Upper lobe of right lung (tissue), 1 donor: Measurements from ENCODE around the gene CACNG1. TPM values are rescaled to one million over a fixed set of nuclear protein-coding genes. Genes with fewer than 3 reads are reported as not detected.

Experiments used
- ATAC-seq: fragments of 200-7000 bp; cut with Tn5 transposase; one replicate; pipeline ENCODE4 v1.9.1; 2020; ENCODE audit warnings: mild to moderate bottlenecking, moderate library complexity
- DNase-seq: peaks from one replicate; pipeline ENCODE4 v3.0.0-alpha.2; 2020
- H3K27ac ChIP-seq: fragments of 200-600 bp; one replicate; pipeline ENCODE4 v1.8.0; 2022
- H3K27me3 ChIP-seq: fragments of 200-600 bp; one replicate; pipeline ENCODE4 v1.8.0; 2022; ENCODE audit warnings: mild to moderate bottlenecking
- H3K36me3 ChIP-seq: fragments of 200-600 bp; one replicate; pipeline ENCODE4 v1.8.0; 2022
- H3K4me1 ChIP-seq: fragments of 200-600 bp; one replicate; pipeline ENCODE4 v1.8.0; 2022
- H3K4me3 ChIP-seq: fragments of 200-600 bp; one replicate; pipeline ENCODE4 v1.8.0; 2022; ENCODE audit warnings: mild to moderate bottlenecking
- H3K9me3 ChIP-seq: fragments of 200-600 bp; one replicate; pipeline ENCODE4 v1.8.0; 2022
- intact Hi-C: fragments of 100-400 bp; cut with DNase I; formaldehyde crosslinking; loops from one replicate; pipeline ENCODE4 v1.11.0; 2022
- total RNA-seq: library from RNA; stranded (reverse); fragmentation: NEBNext Ultra II Directional; extraction: Animal tissue kit (Norgen Biotek cat#: 25700); gene quantifications from one replicate; pipeline ENCODE4 v1.2.1, GENCODE V29; 2021
- TF ChIP-seq, protein P1 (sequence below): fragments of 200-600 bp; IDR thresholded peaks from one replicate; pipeline ENCODE4 v1.8.0; 2022; ENCODE audit warnings: antibody characterized with exemption
- donor health status: DM: no; HTN: yes; CAD: no; lungs with severe emphysema.

CACNG1 gene
- total RNA-seq, 1 donor from 2014 or later, result not detected

GRCh38 chr17:67004181-67004580 is 40.2 kb upstream of the CACNG1 start:
- ATAC-seq (no peak), DNase-seq (no peak)
- Histone ChIP-seq H3K27ac (no peak overlapping the region), H3K4me1 (no peaks in the 10 kb centered on the region), H3K4me3 (no peak overlapping the region), H3K36me3 (no peaks in the 10 kb centered on the region), H3K27me3 (no peaks in the 10 kb centered on the region), H3K9me3 (no peaks in the 10 kb centered on the region)
- intact Hi-C loops, result no loop called here
- TF ChIP-seq, protein P1, sequence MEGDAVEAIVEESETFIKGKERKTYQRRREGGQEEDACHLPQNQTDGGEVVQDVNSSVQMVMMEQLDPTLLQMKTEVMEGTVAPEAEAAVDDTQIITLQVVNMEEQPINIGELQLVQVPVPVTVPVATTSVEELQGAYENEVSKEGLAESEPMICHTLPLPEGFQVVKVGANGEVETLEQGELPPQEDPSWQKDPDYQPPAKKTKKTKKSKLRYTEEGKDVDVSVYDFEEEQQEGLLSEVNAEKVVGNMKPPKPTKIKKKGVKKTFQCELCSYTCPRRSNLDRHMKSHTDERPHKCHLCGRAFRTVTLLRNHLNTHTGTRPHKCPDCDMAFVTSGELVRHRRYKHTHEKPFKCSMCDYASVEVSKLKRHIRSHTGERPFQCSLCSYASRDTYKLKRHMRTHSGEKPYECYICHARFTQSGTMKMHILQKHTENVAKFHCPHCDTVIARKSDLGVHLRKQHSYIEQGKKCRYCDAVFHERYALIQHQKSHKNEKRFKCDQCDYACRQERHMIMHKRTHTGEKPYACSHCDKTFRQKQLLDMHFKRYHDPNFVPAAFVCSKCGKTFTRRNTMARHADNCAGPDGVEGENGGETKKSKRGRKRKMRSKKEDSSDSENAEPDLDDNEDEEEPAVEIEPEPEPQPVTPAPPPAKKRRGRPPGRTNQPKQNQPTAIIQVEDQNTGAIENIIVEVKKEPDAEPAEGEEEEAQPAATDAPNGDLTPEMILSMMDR, result no peak

DNA sequence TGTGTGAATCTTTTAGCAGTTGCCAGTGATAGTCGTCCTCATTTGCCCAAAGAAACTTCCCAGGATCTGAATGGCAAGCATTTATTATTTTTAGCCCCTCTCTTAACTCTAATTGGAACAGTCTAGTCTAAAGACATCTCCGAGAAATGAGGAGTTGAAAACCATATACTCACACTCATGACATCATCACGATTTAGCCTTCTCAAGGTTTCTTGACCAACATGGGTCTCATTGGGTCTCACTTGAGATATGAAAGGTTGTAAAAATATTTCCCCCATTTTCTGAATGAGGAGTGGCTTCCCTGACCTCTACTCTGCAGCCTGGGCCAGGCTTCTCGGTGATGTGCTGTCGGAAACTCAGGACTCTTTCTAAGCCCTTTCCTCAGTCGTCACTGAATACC is 37.1 kb upstream of the CACNG1 start:
- TF ChIP-seq, protein P1, result no peak
- intact Hi-C loops, result no loop called here
- H3K9me3 ChIP-seq, result no peaks in the 10 kb centered on the region
- DNase-seq (no peak), ATAC-seq (no peak)
- no peaks in the 10 kb centered on the region for H3K27me3 ChIP-seq
- H3K4me1 ChIP-seq, result no peaks in the 10 kb centered on the region
- no peak overlapping the region for H3K27ac ChIP-seq
- no peak overlapping the region for H3K4me3 ChIP-seq
- H3K36me3 ChIP-seq, result no peaks in the 10 kb centered on the region

- H3K4me1 ChIP-seq, result no peaks in the 10 kb centered on the region
- TF ChIP-seq, protein P1, result no peak
- no peaks in the 10 kb centered on the region for H3K27me3 ChIP-seq
- no peaks in the 10 kb centered on the region for H3K9me3 ChIP-seq
- DNase-seq, result no peak
- no peaks in the 10 kb centered on the region for H3K36me3 ChIP-seq
- no peak overlapping the region for H3K4me3 ChIP-seq
- H3K27ac ChIP-seq, result no peak overlapping the region
- ATAC-seq, result no peak
- intact Hi-C loops, result no loop called here
These were observed 36.3 kb upstream of the CACNG1 start for GRCh38 chr17:67008101-67008500.

GRCh38 chr17:67011527-67012175 is 32.7 kb upstream of the CACNG1 start:
- H3K27me3 ChIP-seq, result no peaks in the 10 kb centered on the region
- intact Hi-C loops, result no loop called here
- H3K4me1 ChIP-seq, result no peaks in the 10 kb centered on the region
- ATAC-seq, result no peak
- H3K27ac ChIP-seq, result no peak overlapping the region
- TF ChIP-seq, protein P1, result no peak
- no peaks in the 10 kb centered on the region for H3K9me3 ChIP-seq
- no peak for DNase-seq
- H3K36me3 ChIP-seq, result no peaks in the 10 kb centered on the region
- no peak overlapping the region for H3K4me3 ChIP-seq

- ATAC-seq, result no peak
- TF ChIP-seq, protein P1, result no peak
- no peaks in the 10 kb centered on the region for H3K36me3 ChIP-seq
- DNase-seq, result no peak
- intact Hi-C loops, result no loop called here
- no peaks in the 10 kb centered on the region for H3K27me3 ChIP-seq
- H3K4me1 ChIP-seq, result no peaks in the 10 kb centered on the region
- no peak overlapping the region for H3K4me3 ChIP-seq
- H3K27ac ChIP-seq, result no peak overlapping the region
- no peaks in the 10 kb centered on the region for H3K9me3 ChIP-seq
These were observed 30.5 kb upstream of the CACNG1 start for GRCh38 chr17:67013891-67014290.

- DNase-seq (no peak), ATAC-seq (no peak)
- Histone ChIP-seq H3K27me3 (no peaks in the 10 kb centered on the region), H3K27ac (no peak overlapping the region), H3K36me3 (no peaks in the 10 kb centered on the region), H3K4me1 (no peaks in the 10 kb centered on the region), H3K9me3 (no peaks in the 10 kb centered on the region), H3K4me3 (no peak overlapping the region)
- intact Hi-C loops, result no loop called here
- TF ChIP-seq, protein P1, result no peak
These were observed 29.4 kb upstream of the CACNG1 start for GRCh38 chr17:67015001-67015400.
